KOPT-K1 (cell line): Measurements from ENCODE around the gene MIGA2.

Source experiments
- H3K27ac ChIP-seq: fragments of 200-600 bp; sonication (generic); 2 replicates; pipeline ENCODE4 v1.5.1; 2016; ENCODE audit warnings: antibody characterized with exemption, mild to moderate bottlenecking, low read depth, low read length; ENCODE audit not compliant: poor library complexity, severe bottlenecking
- H3K36me3 ChIP-seq: fragments of 200-600 bp; sonication (generic); 2 replicates; pipeline ENCODE4 v1.5.1; 2017; ENCODE audit warnings: antibody characterized with exemption, mild to moderate bottlenecking, low read length, moderate library complexity; ENCODE audit not compliant: insufficient read depth
- H3K9me3 ChIP-seq: fragments of 200-600 bp; sonication (generic); 2 replicates; pipeline ENCODE4 v1.5.1; 2017; ENCODE audit warnings: antibody characterized with exemption, low read length, mild to moderate bottlenecking; ENCODE audit not compliant: insufficient read depth, poor library complexity, severe bottlenecking

Gene MIGA2

DNA sequence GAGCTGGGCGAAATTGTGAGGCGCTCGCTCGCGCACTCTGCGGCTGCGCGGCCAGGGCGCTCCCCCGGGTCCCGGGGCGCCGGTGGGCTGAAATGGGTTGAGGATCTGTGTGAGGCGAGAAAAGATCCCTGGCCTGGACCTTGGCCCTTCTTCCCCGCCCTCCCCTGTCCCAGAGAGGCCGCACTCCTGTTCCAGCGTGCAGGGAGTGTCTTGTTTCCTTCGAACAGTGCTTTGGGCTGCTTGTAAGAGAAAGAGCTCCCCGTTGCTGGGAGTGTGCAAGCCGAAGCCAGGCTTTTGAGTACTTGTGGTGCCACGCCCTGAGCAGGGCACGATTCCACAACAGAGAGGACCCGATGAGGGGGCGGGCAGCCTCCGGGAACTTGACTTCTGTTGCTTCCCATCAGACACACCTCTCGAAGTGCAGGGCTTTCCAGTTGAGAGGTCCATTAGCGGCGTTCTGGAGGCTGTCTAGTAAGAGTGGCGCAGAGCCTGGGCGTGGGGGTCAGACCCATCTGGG, 45.0 kb downstream of the MIGA2 start:
- Histone ChIP-seq H3K27ac (peak overlapping the region; percentile 70), H3K36me3 (peaks cover 23% of the 10 kb centered on the region), H3K9me3 (no peaks in the 10 kb centered on the region)

GRCh38 chr9:129084087-129084486, 47.7 kb downstream of the MIGA2 start:
- no peaks in the 10 kb centered on the region for H3K9me3 ChIP-seq
- peaks cover 43% of the 10 kb centered on the region for H3K36me3 ChIP-seq
- H3K27ac ChIP-seq: no peak overlapping the region

- Histone ChIP-seq H3K36me3 (peaks cover 57% of the 10 kb centered on the region), H3K9me3 (no peaks in the 10 kb centered on the region), H3K27ac (no peak overlapping the region)
Measured at GRCh38 chr9:129089246-129089645, 52.8 kb downstream of the MIGA2 start.

DNA sequence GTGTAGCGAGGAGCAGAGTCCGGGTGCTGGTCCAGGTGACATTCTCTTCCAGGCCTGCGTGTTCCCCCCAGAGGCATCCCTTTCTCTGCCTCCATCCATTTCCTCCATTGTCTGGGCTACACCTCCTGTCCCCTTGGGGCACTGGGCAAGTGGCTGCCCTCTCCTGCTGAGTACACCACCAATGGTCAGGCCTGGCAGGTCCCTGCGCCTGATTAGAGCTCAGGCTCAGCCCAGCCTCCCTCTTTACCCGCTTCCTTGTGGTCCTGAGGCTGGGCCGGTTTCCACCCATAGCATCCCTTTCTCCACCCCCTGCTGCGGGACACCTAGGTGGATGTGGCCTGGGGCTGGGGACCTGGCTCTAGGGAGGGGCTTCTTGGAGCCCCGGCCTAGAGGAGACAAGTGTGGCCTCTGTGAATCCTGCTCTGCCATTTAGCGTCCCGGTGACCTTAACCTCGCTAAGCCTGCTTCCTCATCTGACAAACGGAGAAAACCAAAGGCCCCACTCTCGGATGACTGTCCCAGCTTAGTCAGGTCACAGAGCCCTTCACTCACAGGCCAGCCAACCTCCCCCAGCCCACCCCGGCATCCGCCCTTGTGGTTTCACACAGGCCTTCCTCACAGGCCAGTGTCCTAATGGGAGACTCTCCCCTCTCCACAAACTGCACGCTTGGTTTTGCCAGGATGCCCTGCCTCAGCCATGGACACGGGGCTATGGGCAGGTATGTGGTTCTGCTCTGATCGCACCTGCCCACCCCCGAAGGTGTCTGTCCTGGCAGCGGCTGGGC, 57.4 kb downstream of the MIGA2 start:
- Histone ChIP-seq H3K27ac (no peak overlapping the region), H3K9me3 (no peaks in the 10 kb centered on the region), H3K36me3 (peaks cover 21% of the 10 kb centered on the region; the same call in 1 of the 2 replicates)

- Histone ChIP-seq H3K36me3 (peaks cover 13% of the 10 kb centered on the region; the same call in 1 of the 2 replicates), H3K27ac (no peak overlapping the region), H3K9me3 (no peaks in the 10 kb centered on the region)
Measured at GRCh38 chr9:129094387-129095169, 58.2 kb downstream of the MIGA2 start.

GRCh38 chr9:129095170-129095667, 58.8 kb downstream of the MIGA2 start:
- peaks cover 7% of the 10 kb centered on the region; the same call in 1 of the 2 replicates for H3K36me3 ChIP-seq
- no peak overlapping the region for H3K27ac ChIP-seq
- no peaks in the 10 kb centered on the region for H3K9me3 ChIP-seq

DNA sequence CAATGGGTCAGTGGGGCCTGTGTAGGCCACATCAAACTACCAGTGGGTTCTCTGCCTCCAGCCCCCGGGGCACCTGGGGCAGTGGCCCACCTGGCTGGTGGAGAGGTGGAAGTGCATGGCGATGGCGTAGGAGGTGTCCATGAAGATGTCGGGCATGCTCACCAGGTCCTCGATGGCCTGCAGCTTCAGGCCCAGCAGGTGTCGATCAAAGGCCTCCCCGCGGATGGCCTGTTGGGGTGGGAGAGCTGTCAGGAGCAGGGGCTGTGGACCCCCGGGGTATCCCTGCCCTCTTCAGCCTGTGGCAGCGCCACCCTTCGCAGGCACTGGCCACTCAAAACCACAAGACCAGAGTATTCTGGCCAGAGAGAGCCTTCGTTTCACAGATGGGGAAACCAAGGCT, 59.5 kb downstream of the MIGA2 start:
- H3K27ac ChIP-seq: no peak overlapping the region
- no peaks in the 10 kb centered on the region for H3K36me3 ChIP-seq

GRCh38 chr9:129097671-129098306, 61.4 kb downstream of the MIGA2 start:
- H3K36me3 ChIP-seq: no peaks in the 10 kb centered on the region
- no peaks in the 10 kb centered on the region for H3K9me3 ChIP-seq
- H3K27ac ChIP-seq: no peak overlapping the region

More for the DNA sequence above, 59.5 kb downstream of the MIGA2 start:
- no peaks in the 10 kb centered on the region for H3K9me3 ChIP-seq

DNA sequence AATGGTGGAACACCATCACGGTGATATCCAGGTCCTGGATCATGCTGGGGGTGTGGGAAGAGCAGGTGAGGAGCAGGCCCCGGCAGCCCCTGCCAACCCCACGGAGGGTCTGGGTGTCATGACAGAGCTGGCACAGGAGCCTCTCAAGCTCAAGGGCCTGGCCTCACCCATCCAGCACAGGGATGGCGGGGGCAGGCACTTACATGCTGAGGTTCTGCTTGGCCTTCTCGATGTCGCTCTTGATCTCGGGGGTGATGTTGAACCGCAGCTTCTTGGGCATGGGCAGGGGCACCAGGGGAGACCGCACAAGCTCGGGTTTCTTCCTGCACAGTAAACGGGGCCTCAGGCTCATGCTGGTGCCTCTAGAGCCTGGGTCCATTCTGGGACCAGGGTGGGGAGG, 61.9 kb downstream of the MIGA2 start:
- Histone ChIP-seq H3K9me3 (no peaks in the 10 kb centered on the region), H3K36me3 (no peaks in the 10 kb centered on the region), H3K27ac (no peak overlapping the region)

DNA sequence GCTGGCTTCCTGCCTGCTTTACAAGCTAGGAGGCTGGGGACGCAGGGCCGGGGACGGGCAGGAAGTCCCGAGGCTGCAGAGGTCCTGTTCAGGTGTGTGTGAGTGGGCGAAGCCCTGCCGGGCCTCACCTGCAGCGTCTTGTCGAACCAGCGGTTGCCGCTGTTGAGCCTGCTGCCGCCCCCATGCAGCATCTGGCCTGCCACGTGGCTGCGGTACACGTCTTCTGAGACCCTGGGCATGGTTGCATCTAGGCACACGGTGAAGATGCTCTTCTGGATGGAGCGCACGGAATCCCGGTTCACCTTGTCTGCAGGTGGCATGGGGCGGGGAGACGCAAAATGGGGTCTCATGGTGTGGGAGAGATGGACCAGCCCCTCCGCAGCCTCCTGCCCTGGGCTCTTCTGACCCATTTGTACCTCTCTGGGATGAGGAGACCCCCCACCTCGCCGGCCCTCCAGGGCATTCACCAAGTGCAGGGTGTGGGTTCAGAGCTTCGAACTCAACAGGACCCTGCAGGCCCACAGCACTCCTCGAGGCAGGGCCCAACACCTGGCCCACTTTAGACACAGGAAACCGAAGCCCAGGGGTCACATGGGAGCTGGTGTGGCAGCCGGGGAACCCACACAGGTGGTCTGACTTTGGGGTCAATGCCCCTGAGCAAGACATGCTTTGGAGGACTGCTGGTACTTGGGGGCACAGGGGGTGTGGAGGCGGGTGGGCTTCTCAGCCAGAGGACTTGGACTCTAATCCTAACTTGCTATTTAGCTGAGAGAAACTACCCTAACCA, 64.2 kb downstream of the MIGA2 start:
- Histone ChIP-seq H3K9me3 (no peaks in the 10 kb centered on the region), H3K27ac (no peak overlapping the region)

GRCh38 chr9:129101279-129101678, 64.9 kb downstream of the MIGA2 start:
- Histone ChIP-seq H3K27ac (no peak overlapping the region), H3K36me3 (no peaks in the 10 kb centered on the region), H3K9me3 (no peaks in the 10 kb centered on the region)

More for the DNA sequence above, 64.2 kb downstream of the MIGA2 start:
- H3K36me3 ChIP-seq: no peaks in the 10 kb centered on the region

DNA sequence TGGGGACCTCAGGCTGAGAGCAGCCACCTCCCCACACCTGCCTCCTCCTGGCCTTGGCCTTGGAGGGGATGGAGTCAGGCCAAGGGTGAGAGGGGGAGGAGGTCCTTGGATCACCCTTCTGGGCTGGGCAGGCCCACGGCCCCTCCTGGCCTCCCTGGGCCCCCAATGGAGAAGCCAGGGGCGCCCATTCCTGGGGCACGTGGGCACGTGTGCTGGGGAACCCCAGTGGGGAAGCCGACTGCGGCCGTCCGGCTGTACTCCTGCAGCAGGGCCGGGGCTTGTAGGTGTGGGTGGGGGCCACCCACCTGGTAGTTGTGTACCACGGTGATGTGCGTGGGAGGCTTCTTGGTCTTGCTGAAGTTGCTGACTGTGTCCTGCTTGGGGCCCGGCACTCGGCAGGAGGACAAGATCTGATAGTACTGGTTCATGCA, 65.7 kb downstream of the MIGA2 start:
- H3K36me3 ChIP-seq: no peaks in the 10 kb centered on the region
- H3K9me3 ChIP-seq: no peaks in the 10 kb centered on the region
- no peak overlapping the region for H3K27ac ChIP-seq

GRCh38 chr9:129102791-129103594, 66.6 kb downstream of the MIGA2 start:
- H3K9me3 ChIP-seq: no peaks in the 10 kb centered on the region
- H3K36me3 ChIP-seq: no peaks in the 10 kb centered on the region
- H3K27ac ChIP-seq: no peak overlapping the region

GRCh38 chr9:129103595-129103965, 67.2 kb downstream of the MIGA2 start:
- Histone ChIP-seq H3K27ac (no peak overlapping the region), H3K36me3 (no peaks in the 10 kb centered on the region), H3K9me3 (no peaks in the 10 kb centered on the region)
